Activated CD8-positive, alpha-beta T cell treated with anti-CD3 and anti-CD28 coated beads, Interleukin-2, amount 10 ng/mL, durations not matched to agents 7 days and 5 days (primary cell): ENCODE data around the gene MGLL. TPM values are rescaled to one million over a fixed set of nuclear protein-coding genes. Genes with fewer than 3 reads are reported as not detected.

Experiments
- ATAC-seq: fragments of 150-1000 bp; cut with Tn5 transposase; one replicate; pipeline ENCODE4 v1.10.0; 2021; ENCODE audit warnings: moderate library complexity
- CTCF ChIA-PET: fragments of 350-600 bp; sonication (Branson Sonifier 250); formaldehyde crosslinking; loops from one replicate; lab custom pipeline; 2021; ENCODE audit warnings: antibody characterized with exemption; lab: Charles Lee
- POLR2A ChIA-PET: fragments of 350-600 bp; sonication (Branson Sonifier 250); formaldehyde crosslinking; loops from one replicate; lab custom pipeline; 2021; ENCODE audit warnings: antibody characterized with exemption; lab: Charles Lee
- DNase-seq: peaks from one replicate; pipeline ENCODE4 v3.0.0-alpha.2; 2020
- H3K27ac Mint-ChIP-seq: one replicate; pipeline ENCODE4 v1.8.0; 2021; ENCODE audit warnings: mild to moderate bottlenecking, mixed read lengths
- H3K27me3 Mint-ChIP-seq: one replicate; pipeline ENCODE4 v1.8.0; 2021; ENCODE audit warnings: low read depth, mixed read lengths
- H3K36me3 Mint-ChIP-seq: one replicate; pipeline ENCODE4 v1.8.0; 2021; ENCODE audit warnings: low read depth, mixed read lengths
- H3K4me1 Mint-ChIP-seq: one replicate; pipeline ENCODE4 v1.8.0; 2021; ENCODE audit warnings: low read depth, mixed read lengths
- H3K4me3 Mint-ChIP-seq: one replicate; pipeline ENCODE4 v1.8.0; 2021; ENCODE audit warnings: mild to moderate bottlenecking, mixed read lengths
- H3K9me3 Mint-ChIP-seq: one replicate; pipeline ENCODE4 v1.8.0; 2022; ENCODE audit warnings: mixed read lengths; ENCODE audit not compliant: insufficient read depth
- total RNA-seq, 2 experiments: library from RNA; stranded (reverse); gene quantifications; one replicate each; pipeline ENCODE4 v1.2.3, GENCODE V29; 2021

The MGLL gene
- total RNA-seq, 2 experiments from 2014 or later = 1.5 to 2.2 TPM

GRCh38 chr3:127820221-127820825, 2.0 kb downstream of the MGLL start:
- no peaks in the 10 kb centered on the region for H3K9me3 Mint-ChIP-seq
- ATAC-seq (no peak), DNase-seq (no peak)
- H3K27me3 Mint-ChIP-seq = peaks cover 51% of the 10 kb centered on the region
- POLR2A ChIA-PET = interaction anchor here (1.0 kb wide), 1 partner anchor 21 kb away, joined by 3 read pairs; no protein-coding TSS in a partner anchor
- H3K36me3 Mint-ChIP-seq = peaks cover 2% of the 10 kb centered on the region
- CTCF ChIA-PET = interaction anchor here (8.2 kb wide), 1 partner anchor 30 kb away, joined by 63 read pairs; no protein-coding TSS in a partner anchor
- no peak overlapping the region for H3K27ac Mint-ChIP-seq
- no peak overlapping the region for H3K4me3 Mint-ChIP-seq
- H3K4me1 Mint-ChIP-seq = peaks cover 34% of the 10 kb centered on the region

- ChIA-PET CTCF (interaction anchor here (8.2 kb wide), 1 partner anchor 29 kb away, joined by 63 read pairs; no protein-coding TSS in a partner anchor), POLR2A (no interaction called here)
- Mint-ChIP-seq H3K9me3 (no peaks in the 10 kb centered on the region), H3K4me3 (no peak overlapping the region), H3K27me3 (peaks cover 53% of the 10 kb centered on the region), H3K4me1 (peaks cover 28% of the 10 kb centered on the region), H3K27ac (no peak overlapping the region), H3K36me3 (peaks cover 2% of the 10 kb centered on the region)
- DNase-seq (no peak), ATAC-seq (no peak)
These were observed 2.7 kb downstream of the MGLL start for GRCh38 chr3:127819656-127820055.

GRCh38 chr3:127819086-127819485, 3.2 kb downstream of the MGLL start:
- ATAC-seq = no peak
- H3K9me3 Mint-ChIP-seq = no peaks in the 10 kb centered on the region
- peaks cover 49% of the 10 kb centered on the region for H3K27me3 Mint-ChIP-seq
- H3K36me3 Mint-ChIP-seq = peaks cover 2% of the 10 kb centered on the region
- peaks cover 22% of the 10 kb centered on the region for H3K4me1 Mint-ChIP-seq
- POLR2A ChIA-PET = no interaction called here
- no peak for DNase-seq
- H3K4me3 Mint-ChIP-seq = no peak overlapping the region
- no peak overlapping the region for H3K27ac Mint-ChIP-seq
- CTCF ChIA-PET = no interaction called here

- no peak for ATAC-seq
- H3K4me3 Mint-ChIP-seq = no peak overlapping the region
- DNase-seq = no peak
- no peaks in the 10 kb centered on the region for H3K9me3 Mint-ChIP-seq
- ChIA-PET POLR2A (no interaction called here), CTCF (no interaction called here)
- no peaks in the 10 kb centered on the region for H3K36me3 Mint-ChIP-seq
- H3K4me1 Mint-ChIP-seq = peaks cover 13% of the 10 kb centered on the region
- H3K27me3 Mint-ChIP-seq = peaks cover 43% of the 10 kb centered on the region
- no peak overlapping the region for H3K27ac Mint-ChIP-seq
These were observed 4.9 kb downstream of the MGLL start for GRCh38 chr3:127817406-127817841.

- no peaks in the 10 kb centered on the region for H3K9me3 Mint-ChIP-seq
- peaks cover 40% of the 10 kb centered on the region for H3K27me3 Mint-ChIP-seq
- no peak for DNase-seq
- H3K4me3 Mint-ChIP-seq = no peak overlapping the region
- no peak for ATAC-seq
- H3K4me1 Mint-ChIP-seq = peaks cover 9% of the 10 kb centered on the region
- H3K27ac Mint-ChIP-seq = no peak overlapping the region
- ChIA-PET CTCF (no interaction called here), POLR2A (no interaction called here)
- H3K36me3 Mint-ChIP-seq = no peaks in the 10 kb centered on the region
These were observed 5.4 kb downstream of the MGLL start for GRCh38 chr3:127816783-127817405.

GRCh38 chr3:127815641-127816605, 6.4 kb downstream of the MGLL start:
- ATAC-seq (no peak), DNase-seq (no peak)
- Mint-ChIP-seq H3K27ac (no peak overlapping the region), H3K36me3 (no peaks in the 10 kb centered on the region), H3K27me3 (peaks cover 36% of the 10 kb centered on the region), H3K9me3 (no peaks in the 10 kb centered on the region), H3K4me1 (peaks cover under 1% of the 10 kb centered on the region), H3K4me3 (no peak overlapping the region)
- ChIA-PET CTCF (interaction anchor here (1.5 kb wide), 1 partner anchor 25 kb away, joined by 4 read pairs; no protein-coding TSS in a partner anchor), POLR2A (no interaction called here)

- Mint-ChIP-seq H3K4me3 (no peak overlapping the region), H3K27ac (no peak overlapping the region), H3K27me3 (peaks cover 34% of the 10 kb centered on the region), H3K4me1 (no peaks in the 10 kb centered on the region), H3K9me3 (no peaks in the 10 kb centered on the region), H3K36me3 (no peaks in the 10 kb centered on the region)
- ChIA-PET CTCF (interaction anchor here (0.8 to 1.5 kb wide), 2 partner anchors 17 to 24 kb away, joined by 4 to 5 read pairs; no protein-coding TSS in a partner anchor), POLR2A (no interaction called here)
- DNase-seq (no peak), ATAC-seq (no peak)
These were observed 7.3 kb downstream of the MGLL start for GRCh38 chr3:127815001-127815400.

GRCh38 chr3:127814325-127814781, 8.0 kb downstream of the MGLL start:
- CTCF ChIA-PET = interaction anchor here (0.8 to 1.5 kb wide), 2 partner anchors 18 to 23 kb away, joined by 4 to 5 read pairs; no protein-coding TSS in a partner anchor
- ATAC-seq (no peak), DNase-seq (no peak)
- no peak overlapping the region for H3K4me3 Mint-ChIP-seq
- no peaks in the 10 kb centered on the region for H3K4me1 Mint-ChIP-seq
- no peak overlapping the region for H3K27ac Mint-ChIP-seq
- no peaks in the 10 kb centered on the region for H3K9me3 Mint-ChIP-seq
- H3K36me3 Mint-ChIP-seq = no peaks in the 10 kb centered on the region
- peaks cover 33% of the 10 kb centered on the region for H3K27me3 Mint-ChIP-seq
- POLR2A ChIA-PET = no interaction called here

- H3K4me1 Mint-ChIP-seq = peaks cover 5% of the 10 kb centered on the region
- CTCF ChIA-PET = interaction anchor here (0.8 kb wide), 1 partner anchor 21 kb away, joined by 3 read pairs; no protein-coding TSS in a partner anchor
- no peaks in the 10 kb centered on the region for H3K9me3 Mint-ChIP-seq
- H3K36me3 Mint-ChIP-seq = peaks cover 2% of the 10 kb centered on the region
- POLR2A ChIA-PET = no interaction called here
- H3K27ac Mint-ChIP-seq = no peak overlapping the region
- H3K27me3 Mint-ChIP-seq = peaks cover 40% of the 10 kb centered on the region
- DNase-seq (no peak), ATAC-seq (no peak)
- H3K4me3 Mint-ChIP-seq = no peak overlapping the region
These were observed 10.2 kb downstream of the MGLL start for GRCh38 chr3:127812151-127812550.

GRCh38 chr3:127811717-127812116, 10.6 kb downstream of the MGLL start:
- DNase-seq (no peak), ATAC-seq (no peak)
- no peak overlapping the region for H3K4me3 Mint-ChIP-seq
- no peaks in the 10 kb centered on the region for H3K9me3 Mint-ChIP-seq
- CTCF ChIA-PET = interaction anchor here (0.8 kb wide), 1 partner anchor 20 kb away, joined by 3 read pairs; no protein-coding TSS in a partner anchor
- H3K36me3 Mint-ChIP-seq = peaks cover 2% of the 10 kb centered on the region
- POLR2A ChIA-PET = no interaction called here
- H3K27me3 Mint-ChIP-seq = peaks cover 40% of the 10 kb centered on the region
- peaks cover 8% of the 10 kb centered on the region for H3K4me1 Mint-ChIP-seq
- no peak overlapping the region for H3K27ac Mint-ChIP-seq

- Mint-ChIP-seq H3K36me3 (peaks cover 2% of the 10 kb centered on the region), H3K27me3 (peaks cover 30% of the 10 kb centered on the region), H3K4me3 (no peak overlapping the region), H3K4me1 (peaks cover 8% of the 10 kb centered on the region), H3K9me3 (no peaks in the 10 kb centered on the region), H3K27ac (no peak overlapping the region)
- CTCF ChIA-PET = interaction anchor here (1.0 kb wide), 1 partner anchor 19 kb away, joined by 5 read pairs; no protein-coding TSS in a partner anchor
- DNase-seq (no peak), ATAC-seq (no peak)
- POLR2A ChIA-PET = no interaction called here
These were observed 12.7 kb downstream of the MGLL start for GRCh38 chr3:127809611-127810010.
